Cardiac fibroblast (primary cell): ENCODE data around the gene GATA5.

Experiments used
- DNase-seq, 2 donors: peaks; one replicate each; pipeline versions ENCODE4 v3.0.0 to v3.0.0-alpha.2; 2010; ENCODE audit warnings: low read depth in 2 of 2
- H3K4me3 ChIP-seq, 2 donors: replicated peaks in 1 of 2; 1 replicate in 1 of 2; 2 replicates in 1 of 2; pipeline ENCODE4 v1.5.1; 2011; ENCODE audit warnings: low read depth in 2 of 2, low read length in 2 of 2, mild to moderate bottlenecking in 2 of 2, moderate library complexity in 1 of 2
- CTCF ChIP-seq: IDR thresholded peaks from one replicate; pipeline ENCODE4 v1.5.1; 2011; ENCODE audit warnings: low read depth, mild to moderate bottlenecking, low read length, inconsistent platforms

Gene GATA5

DNA sequence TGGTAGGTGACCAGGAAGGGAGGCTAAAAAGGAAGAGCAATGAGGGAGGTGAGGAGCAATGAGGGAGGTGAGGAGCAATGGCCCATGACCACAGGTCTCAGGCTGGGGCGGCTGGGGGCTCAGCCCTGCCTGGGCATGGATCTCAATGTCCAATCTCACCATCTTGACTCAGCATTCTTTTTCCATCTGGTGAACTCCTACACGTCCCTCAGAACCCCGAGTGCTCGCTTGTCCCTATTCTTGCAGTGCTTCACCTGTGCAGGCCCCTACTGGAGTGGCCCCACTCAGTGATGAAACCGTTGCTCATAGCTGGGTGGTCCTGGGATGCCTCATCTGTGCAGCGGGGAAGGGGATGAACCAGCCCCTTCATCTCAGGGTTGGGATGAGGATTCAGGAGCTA lies 31.5 kb downstream of the GATA5 start:
- DNase-seq = no peak
- no peak for TF ChIP-seq CTCF

DNA sequence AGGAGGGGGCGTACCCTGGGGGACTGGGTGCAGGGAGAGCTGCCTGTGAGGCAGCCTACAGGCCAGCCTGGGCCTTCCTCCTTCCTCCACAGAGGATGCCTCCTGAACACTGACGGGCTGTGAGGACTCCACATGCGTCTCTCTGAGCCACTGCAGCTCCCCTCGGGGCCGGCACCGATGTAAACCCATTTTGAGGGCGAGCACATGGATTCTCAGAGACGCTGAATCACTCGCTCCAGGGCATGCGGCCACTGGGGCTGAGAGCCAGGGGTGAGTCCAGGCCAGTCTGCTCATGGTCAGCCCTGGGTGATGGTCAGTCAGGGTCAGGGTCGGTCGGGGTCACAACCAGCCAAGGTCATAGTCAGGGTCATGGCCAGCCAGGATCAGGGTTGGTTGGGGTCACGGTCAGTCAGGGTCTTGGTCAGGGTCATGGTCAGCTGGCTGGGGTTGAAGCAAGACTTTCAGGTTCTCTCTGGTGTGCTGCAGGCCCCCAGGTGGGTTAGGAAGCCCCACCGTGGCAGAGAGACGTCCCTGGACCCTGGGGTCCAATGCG lies 33.7 kb downstream of the GATA5 start:
- no peak for TF ChIP-seq CTCF
- no peak for DNase-seq
- no peak overlapping the region for H3K4me3 ChIP-seq

More for the DNA sequence above, 31.5 kb downstream of the GATA5 start:
- no peak overlapping the region for H3K4me3 ChIP-seq

DNA sequence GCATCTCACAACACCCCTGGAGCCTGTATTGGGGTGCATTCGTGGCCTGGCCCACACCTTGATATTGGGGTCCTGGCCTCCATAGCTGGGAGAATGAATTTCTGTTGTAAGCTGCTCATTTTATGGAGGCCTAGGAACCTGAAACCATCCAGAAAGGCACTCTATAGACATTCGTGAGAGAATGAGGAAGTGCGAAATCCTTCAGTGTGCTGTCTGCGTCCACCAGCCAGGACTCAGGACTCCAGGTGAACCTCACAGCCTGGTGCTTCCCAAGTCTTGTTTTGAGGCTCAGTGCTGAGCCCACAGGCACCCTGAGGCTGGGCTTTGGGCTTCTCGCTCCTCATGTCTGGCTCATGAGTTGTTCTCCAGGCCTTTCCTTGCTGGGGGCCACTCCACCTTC lies 36.6 kb downstream of the GATA5 start:
- H3K4me3 ChIP-seq = no peak overlapping the region
- TF ChIP-seq CTCF = no peak
- DNase-seq = no peak

DNA sequence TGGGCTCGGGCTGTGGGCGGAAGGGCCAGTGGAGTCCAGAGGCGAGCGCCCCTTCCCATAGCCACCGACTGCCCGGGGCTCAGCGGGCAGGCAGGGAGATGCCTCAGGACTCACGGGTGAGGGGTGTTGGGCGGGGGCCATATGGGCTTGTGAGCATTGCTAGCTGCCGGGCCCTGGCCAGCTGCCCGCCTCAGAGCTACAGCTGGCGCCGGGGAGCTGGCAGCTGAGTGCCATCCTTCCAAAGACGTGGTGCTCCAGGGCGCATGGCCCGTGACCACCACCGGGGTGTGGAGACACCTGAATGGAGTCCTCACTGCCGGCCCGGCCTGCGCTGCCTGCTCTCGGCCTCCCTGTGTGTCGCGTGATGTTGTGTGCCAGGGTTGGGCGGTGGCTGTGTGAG lies 37.9 kb downstream of the GATA5 start:
- H3K4me3 ChIP-seq = no peak overlapping the region
- no peak for DNase-seq
- TF ChIP-seq CTCF = no peak

GRCh38 chr20:62437496-62437895 lies 38.3 kb downstream of the GATA5 start:
- H3K4me3 ChIP-seq = no peak overlapping the region
- DNase-seq = no peak
- TF ChIP-seq CTCF = no peak

- no peak for TF ChIP-seq CTCF
- DNase-seq = no peak
- H3K4me3 ChIP-seq = no peak overlapping the region
These were observed 39.1 kb downstream of the GATA5 start for GRCh38 chr20:62436692-62437091.

DNA sequence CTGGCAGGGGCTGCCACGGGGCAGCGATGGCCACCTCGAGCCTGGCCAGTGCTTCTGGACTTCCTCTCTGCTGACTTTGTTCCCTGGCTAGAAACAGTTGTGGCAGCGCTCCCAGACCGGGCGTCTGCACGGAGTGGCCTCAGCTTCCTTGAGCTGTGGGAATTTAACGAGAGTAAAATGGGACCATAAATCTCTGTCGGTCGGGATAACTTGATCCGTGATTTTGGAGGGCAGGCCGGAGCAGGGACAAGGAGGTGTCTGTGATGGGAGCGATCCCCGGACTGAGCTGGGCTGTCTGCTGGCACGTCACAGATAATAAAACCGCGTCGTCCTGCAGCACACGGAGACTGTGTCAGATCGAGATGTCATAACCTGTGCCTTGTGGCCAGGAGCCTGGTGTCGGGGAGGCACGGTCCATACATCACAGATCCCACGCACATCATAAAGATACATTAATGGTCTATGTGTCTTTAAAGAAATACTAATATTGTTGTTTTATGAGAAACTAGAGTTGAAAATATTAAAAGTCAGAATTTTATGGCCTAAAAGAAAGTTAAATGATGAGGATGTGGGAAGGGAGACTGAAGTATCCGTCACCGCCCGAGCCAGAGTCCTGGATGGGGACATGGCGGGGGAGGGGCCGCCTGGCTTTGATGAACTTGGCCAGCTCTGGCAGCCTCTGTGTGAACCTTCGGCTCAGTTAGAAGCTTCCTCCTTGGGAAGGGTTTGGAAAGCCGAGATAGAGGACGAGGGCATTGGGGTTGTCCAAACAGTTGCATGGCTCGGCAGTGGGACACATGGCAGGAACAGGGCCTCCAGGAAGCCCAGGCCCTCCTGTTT lies 41.9 kb downstream of the GATA5 start:
- DNase-seq = peak in 1 of 2 donors; percentile 6
- no peak overlapping the region for H3K4me3 ChIP-seq
- no peak for TF ChIP-seq CTCF
